ENCODE data around the gene GFI1B.
"Not testable (repeated sequence)": the region's sequence is repeated elsewhere in the genome, so short reads cannot be mapped to it uniquely, and the experiment has no call there.

The GFI1B gene

DNA sequence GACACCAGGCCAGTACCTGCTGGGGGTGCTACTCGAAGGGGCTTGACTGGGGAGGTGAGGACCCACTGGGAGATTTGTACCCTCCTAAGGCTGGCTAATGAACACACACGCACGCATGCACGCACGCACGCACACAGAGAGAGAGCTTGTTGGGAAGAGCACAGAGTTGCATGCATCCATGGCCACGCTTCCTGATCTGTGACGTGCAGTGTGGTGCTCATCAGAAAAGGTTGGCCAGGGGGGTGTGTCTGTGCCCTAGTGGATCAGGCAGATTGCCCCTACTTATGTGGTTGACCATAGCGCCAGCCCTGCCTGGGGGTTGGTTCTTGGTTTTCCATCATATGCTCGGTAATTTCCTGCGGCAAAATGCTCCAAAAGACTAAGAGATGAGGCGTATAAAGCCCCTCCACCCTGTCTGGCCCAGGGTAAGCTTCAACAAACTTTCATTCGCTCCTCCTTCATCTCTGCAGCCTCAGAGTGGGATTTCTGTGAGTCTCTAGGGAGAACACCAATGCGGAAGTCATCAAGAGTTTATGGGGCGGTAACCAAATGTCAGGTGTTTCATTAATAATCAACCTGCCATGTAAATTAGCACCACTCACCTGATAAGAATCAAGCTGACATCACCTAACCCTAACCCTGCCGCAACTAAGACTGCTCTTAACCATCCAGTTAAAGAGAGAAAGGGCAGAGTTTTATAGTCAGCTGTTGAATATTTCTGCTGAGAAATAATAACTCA lies 8.0 kb upstream of the GFI1B start:
- DNase-seq = no peak

- no peak for DNase-seq
These were observed 5.3 kb upstream of the GFI1B start for GRCh38 chr9:132973166-132973565.

- DNase-seq = no peak
These were observed 4.8 kb upstream of the GFI1B start for GRCh38 chr9:132973713-132974112.

- no peak for DNase-seq
These were observed 2.5 kb upstream of the GFI1B start for GRCh38 chr9:132975961-132976360.

GRCh38 chr9:132976571-132976970 lies 1.9 kb upstream of the GFI1B start:
- DNase-seq = no peak

- DNase-seq = no peak
These were observed 413 bp upstream of the GFI1B start for GRCh38 chr9:132978112-132978450.

DNA sequence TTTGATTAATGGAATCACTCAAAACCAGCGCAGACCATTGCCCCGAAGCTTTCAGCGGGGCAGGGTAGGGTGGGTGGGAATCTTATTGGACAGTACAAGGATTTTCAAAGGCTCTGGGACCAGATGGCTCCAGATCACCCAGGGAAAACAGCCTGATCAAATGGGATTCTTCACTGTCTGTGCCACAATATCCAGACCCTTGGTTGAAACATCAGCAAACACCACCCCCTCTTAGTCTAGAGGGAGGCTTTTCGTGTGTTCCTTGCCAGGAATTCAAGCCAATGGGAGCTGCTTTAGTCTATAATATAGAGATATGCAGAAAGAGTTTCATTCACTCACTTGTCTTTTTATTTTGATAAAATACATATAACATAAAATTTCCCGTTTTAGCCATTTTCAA lies 1.7 kb downstream of the GFI1B start:
- no peak for DNase-seq

DNA sequence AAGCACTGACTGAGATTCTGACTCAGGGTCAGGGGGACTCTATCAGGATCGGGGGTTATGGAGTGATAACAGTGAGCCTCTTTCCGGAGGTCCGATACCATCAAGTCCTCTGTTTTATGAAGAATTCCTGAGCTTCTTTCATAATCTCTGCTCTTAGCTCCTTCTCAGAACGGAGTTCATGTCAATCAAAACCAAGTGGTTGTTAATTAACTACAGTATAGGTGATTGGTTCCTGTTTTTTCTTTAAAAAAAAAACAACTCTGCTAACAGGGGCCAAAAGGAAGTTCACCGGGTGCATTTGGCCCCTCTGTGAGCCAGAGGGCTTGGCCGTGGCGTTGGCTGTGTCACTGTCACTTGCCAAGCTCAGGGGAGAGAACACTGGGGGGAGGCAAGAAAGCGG lies 4.0 kb downstream of the GFI1B start:
- no peak for DNase-seq

GRCh38 chr9:132983491-132984201 lies 5.2 kb downstream of the GFI1B start:
- DNase-seq = no peak

DNA sequence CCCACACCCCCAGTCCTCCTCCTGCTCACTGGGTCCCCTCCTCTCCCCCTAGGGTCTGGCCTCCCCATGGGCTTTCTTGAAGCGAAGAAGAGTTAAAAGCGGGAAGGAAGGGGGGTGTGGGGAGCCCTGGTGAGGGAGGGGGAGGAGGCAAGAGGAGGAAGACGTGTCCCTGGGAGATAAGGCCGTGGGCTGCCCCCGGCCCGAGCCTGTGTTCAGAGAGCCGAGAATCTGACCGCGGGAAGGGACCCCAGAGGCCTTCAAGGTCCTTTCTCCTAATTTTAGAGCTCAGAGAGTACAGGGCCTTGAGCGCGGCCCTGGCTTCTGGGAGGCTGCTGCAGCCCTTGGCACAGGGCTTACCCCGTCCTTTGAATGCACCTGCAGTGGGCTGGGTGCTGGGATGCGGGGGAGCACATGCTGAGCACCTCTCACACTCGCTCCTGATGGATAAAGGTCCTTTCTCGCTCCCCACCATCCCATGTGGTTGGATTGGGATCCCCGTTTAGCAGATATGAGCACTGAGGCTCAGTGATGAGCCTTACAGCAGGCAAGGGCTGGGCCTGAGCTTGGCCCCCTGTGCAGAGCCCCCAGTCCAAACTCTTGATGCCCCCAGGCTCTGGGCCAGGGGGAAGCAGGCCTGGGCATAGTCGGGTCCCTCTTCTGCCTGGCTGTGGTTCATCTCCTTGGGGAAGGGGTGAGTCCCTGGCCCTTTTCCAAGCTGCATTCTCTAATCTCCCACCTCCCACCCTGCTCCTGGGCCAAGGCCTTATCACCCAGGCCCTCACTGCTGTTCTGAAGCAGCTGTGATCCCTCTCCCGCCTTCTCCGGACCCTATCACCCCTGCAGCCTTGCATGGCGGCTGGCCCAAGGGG lies 5.9 kb downstream of the GFI1B start:
- no peak for DNase-seq

DNA sequence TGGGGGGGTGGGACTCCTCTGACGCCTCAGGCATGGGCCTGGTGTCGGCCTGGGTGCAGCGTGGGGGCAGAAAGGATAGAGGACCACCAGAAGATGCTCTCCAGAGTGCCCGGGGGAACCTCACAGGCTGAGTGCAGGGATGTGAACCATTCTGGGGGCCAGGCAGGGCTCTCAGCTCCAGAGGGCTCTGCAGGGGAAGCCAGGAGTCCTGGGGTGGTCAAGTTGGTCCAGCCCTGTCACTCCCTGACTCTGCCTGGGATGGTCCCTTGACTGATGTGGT lies 6.5 kb downstream of the GFI1B start:
- DNase-seq = no peak

DNA sequence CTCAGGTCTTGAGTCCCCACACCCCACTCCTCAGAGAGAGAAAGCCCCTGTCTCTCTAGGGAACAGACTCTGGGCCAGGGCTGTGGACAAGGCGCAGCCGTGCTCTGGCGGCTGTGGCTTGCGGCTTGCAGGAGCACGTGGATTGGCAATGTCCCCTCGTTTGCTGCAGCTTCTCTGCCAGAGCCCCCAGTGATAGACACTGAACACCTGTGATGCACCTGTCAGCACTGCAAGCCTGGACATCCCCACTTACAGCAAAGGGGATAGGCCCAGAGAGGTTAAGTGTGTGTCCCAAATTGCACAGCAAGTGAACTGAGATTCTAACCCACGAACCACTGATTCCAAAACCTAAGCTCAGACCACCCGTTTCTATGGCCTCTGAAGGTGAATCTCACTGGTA lies 7.0 kb downstream of the GFI1B start:
- no peak for DNase-seq

GRCh38 chr9:132986114-132986513 lies 7.6 kb downstream of the GFI1B start:
- DNase-seq = no peak

DNA sequence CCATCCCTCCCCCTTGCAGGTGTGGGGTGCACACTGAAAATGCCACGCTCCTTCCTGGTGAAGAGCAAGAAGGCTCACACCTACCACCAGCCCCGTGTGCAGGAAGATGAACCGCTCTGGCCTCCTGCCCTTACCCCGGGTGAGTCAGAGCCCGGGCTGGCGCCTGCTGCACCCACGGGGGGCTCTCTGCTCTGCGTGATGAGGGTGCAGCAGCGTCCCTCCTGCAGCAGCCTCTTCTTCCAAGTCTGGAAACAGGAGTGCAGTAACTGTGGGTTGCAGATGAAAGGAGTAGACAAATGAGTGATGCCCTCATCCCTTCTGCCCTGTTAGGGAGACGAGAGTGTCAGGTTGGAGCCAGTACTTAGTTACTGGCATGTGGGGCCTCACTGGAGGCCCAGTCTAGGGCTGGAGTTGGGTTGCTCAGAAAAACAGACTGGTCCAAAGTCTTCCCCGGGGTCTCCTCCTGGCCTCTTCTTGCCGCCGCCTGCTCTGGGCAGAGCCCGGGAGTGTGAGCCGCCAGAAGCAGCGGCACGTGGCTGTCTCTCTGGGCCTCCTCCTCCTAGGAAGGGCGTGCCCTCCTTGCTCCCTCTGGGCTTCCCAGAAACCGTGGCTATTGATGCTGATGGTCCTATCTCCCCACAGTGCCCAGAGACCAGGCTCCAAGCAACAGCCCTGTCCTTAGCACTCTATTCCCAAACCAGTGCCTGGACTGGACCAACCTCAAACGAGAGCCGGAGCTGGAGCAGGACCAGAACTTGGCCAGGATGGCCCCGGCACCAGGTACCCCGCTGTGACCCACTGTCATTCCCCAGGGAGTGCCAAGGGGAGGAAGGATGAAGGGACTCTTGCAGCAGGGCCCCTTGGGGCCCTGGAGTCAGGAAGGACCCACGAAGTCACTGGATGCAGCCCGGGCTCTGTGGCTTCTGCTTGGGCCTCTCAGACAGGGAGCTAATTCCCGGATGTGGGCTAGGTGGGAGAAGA lies 8.4 kb downstream of the GFI1B start:
- no peak for DNase-seq

DNA sequence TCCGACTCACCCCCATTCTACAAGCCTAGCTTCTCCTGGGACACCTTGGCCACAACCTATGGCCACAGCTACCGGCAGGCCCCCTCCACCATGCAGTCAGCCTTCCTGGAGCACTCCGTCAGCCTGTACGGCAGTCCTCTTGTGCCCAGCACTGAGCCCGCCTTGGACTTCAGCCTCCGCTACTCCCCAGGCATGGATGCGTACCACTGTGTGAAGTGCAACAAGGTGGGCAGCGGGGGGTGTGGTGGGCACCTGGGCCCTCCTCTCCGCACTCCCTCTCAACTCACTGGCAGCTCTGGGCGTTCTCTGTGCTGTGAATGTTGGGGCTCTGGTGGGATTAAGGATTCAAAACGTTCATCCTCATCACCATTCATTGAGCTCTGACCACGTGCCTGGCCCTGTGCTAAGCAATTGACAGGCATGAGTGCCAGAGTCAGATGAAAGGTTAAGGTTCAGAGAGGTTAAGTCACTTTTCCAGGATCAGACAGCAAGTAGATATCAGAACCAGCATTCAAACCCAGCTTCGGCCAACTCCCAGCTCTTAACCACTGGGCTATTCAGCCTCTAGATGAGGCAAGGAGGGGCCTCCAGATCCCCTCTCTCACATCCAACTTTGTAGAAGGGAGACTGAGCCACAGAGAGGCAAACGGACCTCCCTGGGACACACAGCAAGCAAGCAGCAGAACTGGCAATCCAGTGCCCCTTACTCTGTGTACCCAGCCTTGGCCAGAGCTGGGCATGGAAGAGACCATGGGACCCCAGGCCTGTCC lies 9.9 kb downstream of the GFI1B start:
- DNase-seq = no peak

- DNase-seq = no peak
These were observed 10.5 kb downstream of the GFI1B start for GRCh38 chr9:132989014-132989310.

DNA sequence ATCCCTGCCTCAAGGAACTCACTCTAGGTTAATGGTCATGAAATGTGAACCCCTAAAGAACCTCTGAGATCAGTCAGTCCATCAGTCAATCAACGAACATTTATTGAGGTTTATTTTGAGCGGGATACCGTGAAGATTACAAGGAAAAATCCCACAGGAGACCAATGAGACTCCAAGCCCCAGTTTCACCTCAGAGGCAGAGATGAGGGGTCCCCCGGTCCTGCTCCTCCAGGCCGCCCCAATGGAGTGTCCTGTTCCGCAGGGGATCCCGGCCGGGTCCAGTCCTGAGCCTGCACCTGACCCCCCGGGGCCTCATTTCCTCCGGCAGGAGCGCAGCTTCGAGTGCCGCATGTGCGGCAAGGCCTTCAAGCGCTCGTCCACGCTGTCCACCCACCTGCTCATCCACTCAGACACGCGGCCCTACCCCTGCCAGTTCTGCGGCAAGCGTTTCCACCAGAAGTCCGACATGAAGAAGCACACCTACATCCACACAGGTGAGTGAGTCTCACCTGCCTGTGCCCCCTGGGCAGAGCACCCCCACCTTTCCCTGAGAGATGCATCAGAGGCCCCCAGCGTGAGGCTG lies 11.0 kb downstream of the GFI1B start:
- no peak for DNase-seq

DNA sequence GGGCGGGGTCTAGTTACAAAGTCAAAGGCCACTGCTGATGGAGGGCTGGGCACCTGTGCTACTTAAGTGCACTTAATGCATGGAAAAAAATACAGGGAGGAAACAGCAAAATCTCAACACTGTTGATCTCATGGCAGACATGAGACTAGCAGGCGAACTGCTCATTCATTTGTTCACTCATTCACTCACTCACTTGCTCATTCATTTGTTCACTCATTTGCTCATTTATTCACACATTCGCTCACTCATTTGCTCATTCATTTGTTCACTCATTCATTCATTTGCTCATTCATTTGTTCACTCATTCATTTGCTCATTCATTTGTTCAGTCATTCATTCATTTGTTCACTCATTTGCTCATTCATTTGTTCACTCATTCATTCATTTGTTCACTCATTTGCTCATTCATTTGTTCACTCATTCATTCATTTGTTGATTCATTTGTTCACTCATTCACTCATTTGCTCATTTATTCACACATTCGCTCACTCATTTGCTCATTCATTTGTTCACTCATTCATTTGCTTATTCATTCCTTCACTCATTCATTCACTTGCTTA lies 11.6 kb downstream of the GFI1B start:
- DNase-seq = not testable (repeated sequence)

- no peak for DNase-seq
These were observed 12.3 kb downstream of the GFI1B start for GRCh38 chr9:132990781-132991180.

- no peak for DNase-seq
These were observed 13.1 kb downstream of the GFI1B start for GRCh38 chr9:132991351-132992300.

All from activated effector memory CD4-positive, alpha-beta T cell treated with Interleukin-2 at 50 U/mL for 16 hours (primary cell).